ENCODE data around the gene MRPL44.

The MRPL44 gene

DNA sequence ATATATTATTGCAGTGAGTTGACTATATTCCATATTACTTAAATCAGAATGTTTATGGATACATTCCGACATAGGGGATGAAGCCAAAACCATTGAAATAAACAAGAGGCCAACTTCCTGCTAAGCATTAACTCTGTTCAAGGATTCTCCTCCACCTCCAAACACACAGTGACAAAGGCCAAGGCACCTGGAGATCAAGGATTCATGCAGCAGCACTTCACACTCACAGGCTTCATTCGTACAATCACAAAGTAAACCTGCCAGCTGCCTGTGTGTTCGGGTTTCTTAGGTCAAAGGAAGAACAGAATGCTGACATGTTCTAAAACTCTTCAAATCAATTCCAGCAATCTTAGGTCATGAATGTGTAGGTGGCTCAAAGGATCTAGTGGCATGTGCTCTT is 35.0 kb upstream of the MRPL44 start:
- Histone ChIP-seq H3K27me3 (ENCODE audit: insufficient read depth, poor library complexity, severe bottlenecking) (no peaks in the 10 kb centered on the region), H3K27ac (replicated peaks) (no peak overlapping the region), H3K4me3 (replicated peaks; ENCODE audit: insufficient read depth, low read length) (no peak overlapping the region)
- TF ChIP-seq SPI1 (IDR thresholded peaks at IDR 0.05; ENCODE audit: borderline replicate concordance, low read depth), result no peak
- no peak for TF ChIP-seq POLR2AphosphoS5 (IDR thresholded peaks at IDR 0.05; ENCODE audit: low read depth)
- no peak for TF ChIP-seq GABPA (IDR thresholded peaks at IDR 0.05; ENCODE audit: low read depth)
- TF ChIP-seq, protein P1, sequence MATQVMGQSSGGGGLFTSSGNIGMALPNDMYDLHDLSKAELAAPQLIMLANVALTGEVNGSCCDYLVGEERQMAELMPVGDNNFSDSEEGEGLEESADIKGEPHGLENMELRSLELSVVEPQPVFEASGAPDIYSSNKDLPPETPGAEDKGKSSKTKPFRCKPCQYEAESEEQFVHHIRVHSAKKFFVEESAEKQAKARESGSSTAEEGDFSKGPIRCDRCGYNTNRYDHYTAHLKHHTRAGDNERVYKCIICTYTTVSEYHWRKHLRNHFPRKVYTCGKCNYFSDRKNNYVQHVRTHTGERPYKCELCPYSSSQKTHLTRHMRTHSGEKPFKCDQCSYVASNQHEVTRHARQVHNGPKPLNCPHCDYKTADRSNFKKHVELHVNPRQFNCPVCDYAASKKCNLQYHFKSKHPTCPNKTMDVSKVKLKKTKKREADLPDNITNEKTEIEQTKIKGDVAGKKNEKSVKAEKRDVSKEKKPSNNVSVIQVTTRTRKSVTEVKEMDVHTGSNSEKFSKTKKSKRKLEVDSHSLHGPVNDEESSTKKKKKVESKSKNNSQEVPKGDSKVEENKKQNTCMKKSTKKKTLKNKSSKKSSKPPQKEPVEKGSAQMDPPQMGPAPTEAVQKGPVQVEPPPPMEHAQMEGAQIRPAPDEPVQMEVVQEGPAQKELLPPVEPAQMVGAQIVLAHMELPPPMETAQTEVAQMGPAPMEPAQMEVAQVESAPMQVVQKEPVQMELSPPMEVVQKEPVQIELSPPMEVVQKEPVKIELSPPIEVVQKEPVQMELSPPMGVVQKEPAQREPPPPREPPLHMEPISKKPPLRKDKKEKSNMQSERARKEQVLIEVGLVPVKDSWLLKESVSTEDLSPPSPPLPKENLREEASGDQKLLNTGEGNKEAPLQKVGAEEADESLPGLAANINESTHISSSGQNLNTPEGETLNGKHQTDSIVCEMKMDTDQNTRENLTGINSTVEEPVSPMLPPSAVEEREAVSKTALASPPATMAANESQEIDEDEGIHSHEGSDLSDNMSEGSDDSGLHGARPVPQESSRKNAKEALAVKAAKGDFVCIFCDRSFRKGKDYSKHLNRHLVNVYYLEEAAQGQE (IDR thresholded peaks at IDR 0.05; ENCODE audit: insufficient replicate concordance, low read depth), result no peak
- TF ChIP-seq, protein P2, sequence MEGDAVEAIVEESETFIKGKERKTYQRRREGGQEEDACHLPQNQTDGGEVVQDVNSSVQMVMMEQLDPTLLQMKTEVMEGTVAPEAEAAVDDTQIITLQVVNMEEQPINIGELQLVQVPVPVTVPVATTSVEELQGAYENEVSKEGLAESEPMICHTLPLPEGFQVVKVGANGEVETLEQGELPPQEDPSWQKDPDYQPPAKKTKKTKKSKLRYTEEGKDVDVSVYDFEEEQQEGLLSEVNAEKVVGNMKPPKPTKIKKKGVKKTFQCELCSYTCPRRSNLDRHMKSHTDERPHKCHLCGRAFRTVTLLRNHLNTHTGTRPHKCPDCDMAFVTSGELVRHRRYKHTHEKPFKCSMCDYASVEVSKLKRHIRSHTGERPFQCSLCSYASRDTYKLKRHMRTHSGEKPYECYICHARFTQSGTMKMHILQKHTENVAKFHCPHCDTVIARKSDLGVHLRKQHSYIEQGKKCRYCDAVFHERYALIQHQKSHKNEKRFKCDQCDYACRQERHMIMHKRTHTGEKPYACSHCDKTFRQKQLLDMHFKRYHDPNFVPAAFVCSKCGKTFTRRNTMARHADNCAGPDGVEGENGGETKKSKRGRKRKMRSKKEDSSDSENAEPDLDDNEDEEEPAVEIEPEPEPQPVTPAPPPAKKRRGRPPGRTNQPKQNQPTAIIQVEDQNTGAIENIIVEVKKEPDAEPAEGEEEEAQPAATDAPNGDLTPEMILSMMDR (IDR thresholded peaks at IDR 0.05; ENCODE audit: insufficient read depth, low read length), result no peak
- no peak for DNase-seq (ENCODE audit: low read depth in 1 of 2, low spot score in 1 of 2)

DNA sequence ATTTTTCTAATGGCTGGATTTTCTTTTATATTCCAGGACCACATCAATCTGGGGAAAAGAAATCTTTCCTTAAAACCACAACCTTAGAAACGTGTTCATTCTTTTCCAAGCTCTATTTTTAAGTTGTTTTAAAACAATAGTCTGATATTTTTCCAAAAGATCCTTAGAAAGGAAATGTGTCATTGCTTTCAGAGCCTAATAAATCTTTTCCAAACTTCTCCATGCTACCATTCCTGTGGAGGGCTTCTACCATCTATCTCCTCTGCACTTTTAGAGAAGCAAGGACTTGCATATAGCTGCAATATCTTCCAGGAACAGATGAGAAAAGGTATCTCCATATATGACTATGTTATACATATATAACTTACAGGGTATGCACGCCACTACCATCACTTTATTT is 33.3 kb upstream of the MRPL44 start:
- Histone ChIP-seq H3K4me3 (replicated peaks; ENCODE audit: insufficient read depth, low read length) (no peak overlapping the region), H3K27ac (replicated peaks) (no peak overlapping the region), H3K27me3 (ENCODE audit: insufficient read depth, poor library complexity, severe bottlenecking) (no peaks in the 10 kb centered on the region)
- no peak for DNase-seq (ENCODE audit: low read depth in 1 of 2, low spot score in 1 of 2)
- TF ChIP-seq, protein P2 (IDR thresholded peaks at IDR 0.05; ENCODE audit: insufficient read depth, low read length), result no peak

DNA sequence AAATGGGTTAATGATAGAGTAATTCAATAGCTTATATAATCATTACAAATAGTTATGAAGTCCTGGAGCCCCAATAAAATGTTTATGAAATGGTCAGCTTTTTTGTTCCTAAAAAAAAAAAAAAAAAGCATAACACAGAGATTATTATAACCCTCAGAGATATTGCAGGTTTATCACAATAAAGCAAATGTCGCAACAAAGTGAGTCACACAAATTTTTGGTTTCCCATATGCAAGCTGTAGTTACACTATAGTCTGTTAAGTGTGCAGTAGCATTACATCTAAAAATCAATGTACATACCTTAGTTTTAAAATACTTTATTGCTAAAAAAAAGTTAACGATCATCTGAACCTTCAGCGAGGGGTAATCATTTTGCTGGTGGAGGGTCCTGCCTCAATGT is 32.2 kb upstream of the MRPL44 start:
- no peak for DNase-seq (ENCODE audit: low read depth in 1 of 2, low spot score in 1 of 2)
- H3K27ac ChIP-seq (replicated peaks), result no peak overlapping the region
- TF ChIP-seq GABPA (IDR thresholded peaks at IDR 0.05; ENCODE audit: low read depth), result no peak
- TF ChIP-seq SPI1 (IDR thresholded peaks at IDR 0.05; ENCODE audit: borderline replicate concordance, low read depth), result no peak
- TF ChIP-seq, protein P1 (IDR thresholded peaks at IDR 0.05; ENCODE audit: insufficient replicate concordance, low read depth), result no peak
- TF ChIP-seq POLR2AphosphoS5 (IDR thresholded peaks at IDR 0.05; ENCODE audit: low read depth), result no peak
- TF ChIP-seq, protein P2 (IDR thresholded peaks at IDR 0.05; ENCODE audit: insufficient read depth, low read length), result no peak
- no peak overlapping the region for H3K4me3 ChIP-seq (replicated peaks; ENCODE audit: insufficient read depth, low read length)
- no peaks in the 10 kb centered on the region for H3K27me3 ChIP-seq (ENCODE audit: insufficient read depth, poor library complexity, severe bottlenecking)

All from HL-60 (cell line).